ENCODE measurements around the gene TRNT1. TPM values are rescaled to one million over a fixed set of nuclear protein-coding genes. Genes with fewer than 3 reads are reported as not detected.

The TRNT1 gene
- total RNA-seq, 1 experiment from 2014 or later = 39.7 TPM

- DNase-seq (ENCODE audit: unreplicated experiment) = no peak
- no peak overlapping the region for H3K4me3 Mint-ChIP-seq (ENCODE audit: unreplicated experiment)
- ChIA-PET POLR2A (interaction anchor here (1.2 kb wide), 1 partner anchor 9 kb away, joined by 3 read pairs; no protein-coding TSS in a partner anchor), CTCF (interaction anchor here (2.2 to 2.5 kb wide), 2 partner anchors 10 to 13 kb away, joined by 9 to 14 read pairs; no protein-coding TSS in a partner anchor)
- no peaks in the 10 kb centered on the region for H3K27me3 Mint-ChIP-seq (ENCODE audit: insufficient read depth, unreplicated experiment)
- H3K27ac Mint-ChIP-seq (ENCODE audit: low read depth, unreplicated experiment) = no peak overlapping the region
- peaks cover 78% of the 10 kb centered on the region for H3K36me3 Mint-ChIP-seq (ENCODE audit: insufficient read depth, unreplicated experiment)
- intact Hi-C loops (cut with micrococcal nuclease) = no loop called here
- H3K4me1 Mint-ChIP-seq (ENCODE audit: insufficient read depth, unreplicated experiment) = no peaks in the 10 kb centered on the region
- H3K9me3 Mint-ChIP-seq (ENCODE audit: unreplicated experiment) = no peaks in the 10 kb centered on the region
- BruUV-seq (replicated peaks) = no TSS peak
- no peak for TF ChIP-seq CTCF (IDR thresholded peaks at IDR 0.05; ENCODE audit: unreplicated experiment)
Measured at GRCh38 chr3:3160826-3161225, 34.1 kb downstream of the TRNT1 start.

GRCh38 chr3:3165241-3165640 is 38.5 kb downstream of the TRNT1 start:
- Mint-ChIP-seq H3K36me3 (ENCODE audit: insufficient read depth, unreplicated experiment) (peaks cover 65% of the 10 kb centered on the region), H3K4me3 (ENCODE audit: unreplicated experiment) (no peak overlapping the region), H3K27me3 (ENCODE audit: insufficient read depth, unreplicated experiment) (no peaks in the 10 kb centered on the region), H3K9me3 (ENCODE audit: unreplicated experiment) (no peaks in the 10 kb centered on the region), H3K4me1 (ENCODE audit: insufficient read depth, unreplicated experiment) (no peaks in the 10 kb centered on the region), H3K27ac (ENCODE audit: low read depth, unreplicated experiment) (no peak overlapping the region)
- no peak for DNase-seq (ENCODE audit: unreplicated experiment)
- BruUV-seq (replicated peaks) = no TSS peak
- POLR2A ChIA-PET = no interaction called here
- CTCF ChIA-PET = interaction anchor here (0.6 kb wide), 1 partner anchor 14 kb away, joined by 5 read pairs; no protein-coding TSS in a partner anchor
- TF ChIP-seq CTCF (IDR thresholded peaks at IDR 0.05; ENCODE audit: unreplicated experiment) = no peak
- intact Hi-C loops (cut with micrococcal nuclease) = no loop called here

GRCh38 chr3:3165650-3166049 is 38.9 kb downstream of the TRNT1 start:
- CTCF ChIA-PET = no interaction called here
- Mint-ChIP-seq H3K27ac (ENCODE audit: low read depth, unreplicated experiment) (no peak overlapping the region), H3K4me1 (ENCODE audit: insufficient read depth, unreplicated experiment) (no peaks in the 10 kb centered on the region), H3K9me3 (ENCODE audit: unreplicated experiment) (no peaks in the 10 kb centered on the region), H3K4me3 (ENCODE audit: unreplicated experiment) (no peak overlapping the region), H3K36me3 (ENCODE audit: insufficient read depth, unreplicated experiment) (peaks cover 68% of the 10 kb centered on the region), H3K27me3 (ENCODE audit: insufficient read depth, unreplicated experiment) (no peaks in the 10 kb centered on the region)
- POLR2A ChIA-PET = no interaction called here
- intact Hi-C loops (cut with micrococcal nuclease) = no loop called here
- no peak for DNase-seq (ENCODE audit: unreplicated experiment)
- no TSS peak for BruUV-seq (replicated peaks)
- no peak for TF ChIP-seq CTCF (IDR thresholded peaks at IDR 0.05; ENCODE audit: unreplicated experiment)

GRCh38 chr3:3170998-3171397 is 44.3 kb downstream of the TRNT1 start:
- H3K27ac Mint-ChIP-seq (ENCODE audit: low read depth, unreplicated experiment) = no peak overlapping the region

More at GRCh38 chr3:3170998-3171397, 44.3 kb downstream of the TRNT1 start:
- no peaks in the 10 kb centered on the region for H3K4me1 Mint-ChIP-seq (ENCODE audit: insufficient read depth, unreplicated experiment)
- ChIA-PET CTCF (interaction anchor here (0.7 to 2.8 kb wide), 8 partner anchors 11 to 1842 kb away, joined by 3 to 14 read pairs (median 3); no protein-coding TSS in a partner anchor), POLR2A (interaction anchor here (1.3 kb wide), 1 partner anchor 8 kb away, joined by 5 read pairs; no protein-coding TSS in a partner anchor)
- no peaks in the 10 kb centered on the region for H3K9me3 Mint-ChIP-seq (ENCODE audit: unreplicated experiment)
- peaks cover 78% of the 10 kb centered on the region for H3K36me3 Mint-ChIP-seq (ENCODE audit: insufficient read depth, unreplicated experiment)
- DNase-seq (ENCODE audit: unreplicated experiment) = peak; percentile 17
- no peak overlapping the region for H3K4me3 Mint-ChIP-seq (ENCODE audit: unreplicated experiment)
- H3K27me3 Mint-ChIP-seq (ENCODE audit: insufficient read depth, unreplicated experiment) = no peaks in the 10 kb centered on the region
- intact Hi-C loops (cut with micrococcal nuclease) = loop anchor here (10.0 kb wide), 1 partner anchor 406 kb away; no protein-coding TSS in a partner anchor
- no TSS peak for BruUV-seq (replicated peaks)
- peak; percentile 27 for TF ChIP-seq CTCF (IDR thresholded peaks at IDR 0.05; ENCODE audit: unreplicated experiment)

All from MCF 10A (cell line).